GM23338 (cell line): Measurements from ENCODE around the gene CCDC102A. TPM values are rescaled to one million over a fixed set of nuclear protein-coding genes. Genes with fewer than 3 reads are reported as not detected.

Experiments used
- ATAC-seq: fragments of 200-7000 bp; cut with Tn5 transposase; 3 replicates; pipeline ENCODE4 v1.9.1; 2020
- DNase-seq: peaks from one replicate; pipeline ENCODE4 v3.0.0-alpha.2; 2015; ENCODE audit warnings: low spot score
- H2AFZ ChIP-seq: fragments of 200-600 bp; sonication (generic); 2 replicates; pipeline ENCODE4 v1.8.0; 2016; ENCODE audit warnings: antibody characterized with exemption, mild to moderate bottlenecking, moderate library complexity
- H3F3A ChIP-seq: fragments of 200-600 bp; sonication (generic); replicated peaks from 2 replicates; pipeline ENCODE4 v1.8.0; 2017; ENCODE audit warnings: antibody characterized with exemption, mixed run types, low read depth
- H3K27ac ChIP-seq: fragments of 200-600 bp; sonication (generic); 2 replicates; pipeline ENCODE4 v1.6.1; 2016; ENCODE audit warnings: low read depth
- H3K27me3 ChIP-seq: fragments of 200-600 bp; sonication (generic); 2 replicates; pipeline ENCODE4 v1.8.0; 2016; ENCODE audit warnings: mild to moderate bottlenecking, mixed run types, moderate library complexity; ENCODE audit not compliant: insufficient read depth
- H3K36me3 ChIP-seq: fragments of 200-600 bp; sonication (generic); 2 replicates; pipeline ENCODE4 v1.8.0; 2016; ENCODE audit warnings: mild to moderate bottlenecking; ENCODE audit not compliant: insufficient read depth
- H3K4me1 ChIP-seq: fragments of 200-600 bp; sonication (generic); 2 replicates; pipeline ENCODE4 v1.8.0; 2016; ENCODE audit warnings: mild to moderate bottlenecking, moderate library complexity; ENCODE audit not compliant: insufficient read depth
- H3K4me2 ChIP-seq: fragments of 200-600 bp; sonication (generic); 2 replicates; pipeline ENCODE4 v1.7.1; 2017; ENCODE audit warnings: mixed run types
- H3K4me3 ChIP-seq: fragments of 200-600 bp; sonication (generic); 2 replicates; pipeline ENCODE4 v1.6.1; 2016; ENCODE audit warnings: mixed run types
- H3K79me2 ChIP-seq: fragments of 200-600 bp; sonication (generic); replicated peaks from 2 replicates; pipeline ENCODE4 v1.8.0; 2017; ENCODE audit warnings: mild to moderate bottlenecking; ENCODE audit not compliant: insufficient read depth
- H3K9me2 ChIP-seq: fragments of 200-600 bp; sonication (generic); 2 replicates; pipeline ENCODE4 v1.8.0; 2017; ENCODE audit not compliant: insufficient read depth
- H4K20me1 ChIP-seq: fragments of 200-600 bp; sonication (generic); replicated peaks from 2 replicates; pipeline ENCODE4 v1.8.0; 2017; ENCODE audit warnings: mild to moderate bottlenecking; ENCODE audit not compliant: insufficient read depth
- H3K27ac Mint-ChIP-seq: 2 replicates; pipeline ENCODE4 v1.8.0; 2020; ENCODE audit warnings: inconsistent platforms, mild to moderate bottlenecking, moderate library complexity, mixed read lengths
- H3K27me3 Mint-ChIP-seq: 3 replicates; pipeline ENCODE4 v1.8.0; 2022; ENCODE audit warnings: low read depth, mild to moderate bottlenecking, moderate library complexity, mixed read lengths, inconsistent platforms; ENCODE audit not compliant: insufficient read depth, poor library complexity
- H3K36me3 Mint-ChIP-seq: 3 replicates; pipeline ENCODE4 v1.8.0; 2021; ENCODE audit warnings: low read depth, mild to moderate bottlenecking, inconsistent platforms, moderate library complexity, mixed read lengths
- H3K4me1 Mint-ChIP-seq: 3 replicates; pipeline ENCODE4 v1.8.0; 2020; ENCODE audit warnings: mild to moderate bottlenecking, inconsistent platforms, mixed read lengths
- H3K4me3 Mint-ChIP-seq: 3 replicates; pipeline ENCODE4 v1.8.0; 2021; ENCODE audit warnings: moderate library complexity, mild to moderate bottlenecking, inconsistent platforms, mixed read lengths
- H3K9me3 Mint-ChIP-seq: 3 replicates; pipeline ENCODE4 v1.8.0; 2020; ENCODE audit warnings: moderate library complexity, mild to moderate bottlenecking, inconsistent platforms, mixed read lengths
- CREB1 ChIP-seq: fragments of 250-450 bp; sonication (Bioruptor Pico); IDR thresholded peaks from 2 replicates; pipeline ENCODE4 v1.5.0; 2020; ENCODE audit warnings: low read depth, mild to moderate bottlenecking, moderate library complexity
- CTCF ChIP-seq, 2 experiments: fragments of 200-600 bp in 1 of 2; sonication (generic) in 1 of 2; conservative IDR thresholded peaks; 2 replicates each; pipeline versions ENCODE4 v1.5.1 to v1.6.1; 2016 to 2017; ENCODE audit warnings: antibody characterized with exemption in 2 of 2, low read depth in 2 of 2, mild to moderate bottlenecking in 2 of 2, moderate library complexity in 1 of 2
- ETS1 ChIP-seq: IDR thresholded peaks from 2 replicates; pipeline ENCODE4 v1.6.1; 2016; ENCODE audit warnings: antibody characterized with exemption
- EZH2 ChIP-seq: fragments of 200-600 bp; sonication (generic); IDR thresholded peaks from one replicate; pipeline ENCODE4 v1.8.0; 2017; ENCODE audit warnings: antibody characterized with exemption, mild to moderate bottlenecking, low read depth; ENCODE audit not compliant: unreplicated experiment
- EZH2phosphoT487 ChIP-seq: fragments of 200-600 bp; sonication (generic); IDR thresholded peaks from one replicate; pipeline ENCODE4 v1.8.1; 2018; ENCODE audit warnings: antibody characterized with exemption; ENCODE audit not compliant: unreplicated experiment
- JUNB ChIP-seq: IDR thresholded peaks from one replicate; pipeline ENCODE4 v1.6.1; 2016; ENCODE audit warnings: antibody characterized with exemption; ENCODE audit not compliant: unreplicated experiment
- NANOG ChIP-seq: IDR thresholded peaks from 2 replicates; pipeline ENCODE4 v1.6.1; 2016; ENCODE audit warnings: antibody characterized with exemption, borderline replicate concordance
- POLR2AphosphoS5 ChIP-seq: IDR thresholded peaks from 2 replicates; pipeline ENCODE4 v1.6.1; 2016; ENCODE audit warnings: antibody characterized with exemption, low read depth
- REST ChIP-seq: IDR thresholded peaks from one replicate; pipeline ENCODE4 v1.6.1; 2018; ENCODE audit warnings: antibody characterized with exemption; ENCODE audit not compliant: unreplicated experiment
- STAT1 ChIP-seq: IDR thresholded peaks from one replicate; pipeline ENCODE4 v1.6.1; 2016; ENCODE audit warnings: antibody characterized with exemption; ENCODE audit not compliant: unreplicated experiment
- ZNF114 ChIP-seq: fragments of 250-450 bp; sonication (Bioruptor Pico); IDR thresholded peaks from 2 replicates; pipeline ENCODE4 v1.5.0; 2020; ENCODE audit warnings: mild to moderate bottlenecking, moderate library complexity
- ZNF331 ChIP-seq: fragments of 250-450 bp; sonication (Bioruptor Pico); IDR thresholded peaks from 2 replicates; pipeline ENCODE4 v1.5.0; 2020; ENCODE audit warnings: low read depth, mild to moderate bottlenecking, moderate library complexity
- ZNF462 ChIP-seq: fragments of 250-450 bp; sonication (Bioruptor Pico); IDR thresholded peaks from 2 replicates; pipeline ENCODE4 v1.5.0; 2020; ENCODE audit warnings: mild to moderate bottlenecking, moderate library complexity
- polyA plus RNA-seq: library from polyadenylated mRNA; unstranded; fragments of >200 nt; fragmentation: Nextera tagmentation; extraction: Ambion mirVana; gene quantifications from 2 replicates; pipeline ENCODE4 v1.2.1, GENCODE V29; 2016
- total RNA-seq: library from RNA; depleted of rRNA; stranded (reverse); fragments of >200 nt; shearing (Covaris generic); gene quantifications from 2 replicates; pipeline ENCODE4 v1.2.3, GENCODE V29; 2014

CCDC102A gene
- total and polyA plus RNA-seq, 2 experiments from 2014 or later: 2.0 to 5.2 TPM

- Mint-ChIP-seq H3K4me1 (no peaks in the 10 kb centered on the region), H3K9me3 (no peaks in the 10 kb centered on the region; the same call in 1 of the 3 replicates), H3K27ac (no peak overlapping the region), H3K4me3 (no peak overlapping the region), H3K27me3 (peaks cover 2% of the 10 kb centered on the region), H3K36me3 (no peaks in the 10 kb centered on the region)
- no peak overlapping the region for H3K4me2 ChIP-seq
- no peak for TF ChIP-seq EZH2
- TF ChIP-seq CREB1 (CRISPR knock-in tag): no peak
- TF ChIP-seq POLR2AphosphoS5: no peak
- TF ChIP-seq EZH2phosphoT487: no peak
- no peak for TF ChIP-seq ETS1
- no peak for TF ChIP-seq JUNB
- no peak for TF ChIP-seq STAT1
- no peak for TF ChIP-seq NANOG
- no peak for TF ChIP-seq REST
- no peak for TF ChIP-seq ZNF331 (CRISPR knock-in tag)
- TF ChIP-seq ZNF114 (CRISPR knock-in tag): no peak
- TF ChIP-seq CTCF (conservative IDR thresholded peaks at IDR 0.05; ENCODE audit: low read depth in 2 of 2): no peak
- TF ChIP-seq ZNF462 (CRISPR knock-in tag): no peak
- no peaks in the 10 kb centered on the region for H4K20me1 ChIP-seq
- H2AFZ ChIP-seq: 0 out of 2 replicates have a peak overlapping the region, but pooled peaks have one; percentile 32
- H3K79me2 ChIP-seq: no peaks in the 10 kb centered on the region
- no peaks in the 10 kb centered on the region for H3F3A ChIP-seq
- DNase-seq: no peak
- H3K36me3 ChIP-seq: no peaks in the 10 kb centered on the region
- H3K4me3 ChIP-seq: no peak overlapping the region
- H3K4me1 ChIP-seq: no peaks in the 10 kb centered on the region
- H3K27me3 ChIP-seq: no peaks in the 10 kb centered on the region
- no peaks in the 10 kb centered on the region for H3K9me2 ChIP-seq
- no peak overlapping the region for H3K27ac ChIP-seq
- no peak for ATAC-seq
Measured at GRCh38 chr16:57497121-57497520, 39.2 kb downstream of the CCDC102A start.
